Measurements from ENCODE around the gene ERMARD. TPM values are rescaled to one million over a fixed set of nuclear protein-coding genes. Genes with fewer than 3 reads are reported as not detected.

Gene ERMARD
- total and polyA plus RNA-seq, 2 donors (not counting 3 experiments of a cell fraction or from before 2014, with no cell fraction given) = 23.8 to 36.4 TPM

DNA sequence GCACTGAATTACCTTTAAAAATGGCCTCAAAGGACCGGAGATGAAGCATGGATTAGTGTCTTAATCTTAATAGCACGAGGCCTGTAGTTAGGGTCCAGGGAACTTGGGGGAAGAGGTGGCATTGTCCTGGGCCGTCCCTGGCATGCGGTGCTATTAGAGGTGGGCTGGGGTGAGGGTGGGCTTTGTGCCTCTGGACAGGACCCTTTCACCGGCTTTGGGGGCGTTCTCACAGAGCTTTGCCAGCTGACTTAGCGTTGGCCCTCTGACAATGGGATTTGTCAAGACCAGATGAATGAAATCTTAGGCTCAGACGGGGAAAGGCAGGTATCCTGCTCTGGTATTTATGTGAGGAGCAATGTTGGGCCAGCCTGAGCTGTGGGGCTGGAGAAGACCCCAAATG lies 59.6 kb downstream of the ERMARD start:
- Histone ChIP-seq H3K4me1 (ENCODE audit: control insufficient read depth, extremely low read depth, insufficient read depth, low read length) (no peaks in the 10 kb centered on the region), H3K79me2 (ENCODE audit: control insufficient read depth, insufficient read depth, low read length) (no peaks in the 10 kb centered on the region), H3K9ac (replicated peaks; ENCODE audit: extremely low read depth, insufficient read depth, low read length) (no peak overlapping the region), H3K9me3 (replicated peaks; ENCODE audit: control insufficient read depth, insufficient read depth, low read length) (no peaks in the 10 kb centered on the region), H3K4me3 (replicated peaks in 1 of 3; ENCODE audit: insufficient read depth in 1 of 3, low read depth in 1 of 3, low read length in 3 of 3) (no peak overlapping the region), H3K27me3 (ENCODE audit: control insufficient read depth in 2 of 2, insufficient read depth in 2 of 2, low read length in 2 of 2) (no peaks in the 10 kb centered on the region), H4K20me1 (replicated peaks; ENCODE audit: control insufficient read depth, extremely low read depth, insufficient read depth, low read length) (no peaks in the 10 kb centered on the region), H2AFZ (ENCODE audit: low read depth, low read length) (no peak overlapping the region), H3K4me2 (ENCODE audit: insufficient read depth, low read length) (no peak overlapping the region), H3K9me1 (replicated peaks; ENCODE audit: control insufficient read depth, extremely low read depth, insufficient read depth, low read length) (no peaks in the 10 kb centered on the region), H3K27ac (ENCODE audit: insufficient read depth, low read depth, low read length) (no peak overlapping the region), H3K36me3 (ENCODE audit: control insufficient read depth in 2 of 2, extremely low read depth in 1 of 2, insufficient read depth in 2 of 2, low read length in 2 of 2) (no peaks in the 10 kb centered on the region)
- no peak for DNase-seq (ENCODE audit: low read depth, low spot score)
- dilution Hi-C loops (cut with MboI; ENCODE audit: extremely low pct_ligation_motif_present, low sequenced_read_pairs) (no loop called here), intact Hi-C loops (cut with micrococcal nuclease) (no loop called here)
- no TSS peak for BruUV-seq (replicated peaks)
- CTCF ChIA-PET = interaction anchor here (1.3 kb wide), 1 partner anchor 21 kb away, joined by 3 read pairs; no protein-coding TSS in a partner anchor
- POLR2A ChIA-PET = no interaction called here
- no peak for TF ChIP-seq JUN (IDR thresholded peaks at IDR 0.05; ENCODE audit: borderline replicate concordance, insufficient read depth, insufficient read length, low read depth)
- no peak for FAIRE-seq

DNA sequence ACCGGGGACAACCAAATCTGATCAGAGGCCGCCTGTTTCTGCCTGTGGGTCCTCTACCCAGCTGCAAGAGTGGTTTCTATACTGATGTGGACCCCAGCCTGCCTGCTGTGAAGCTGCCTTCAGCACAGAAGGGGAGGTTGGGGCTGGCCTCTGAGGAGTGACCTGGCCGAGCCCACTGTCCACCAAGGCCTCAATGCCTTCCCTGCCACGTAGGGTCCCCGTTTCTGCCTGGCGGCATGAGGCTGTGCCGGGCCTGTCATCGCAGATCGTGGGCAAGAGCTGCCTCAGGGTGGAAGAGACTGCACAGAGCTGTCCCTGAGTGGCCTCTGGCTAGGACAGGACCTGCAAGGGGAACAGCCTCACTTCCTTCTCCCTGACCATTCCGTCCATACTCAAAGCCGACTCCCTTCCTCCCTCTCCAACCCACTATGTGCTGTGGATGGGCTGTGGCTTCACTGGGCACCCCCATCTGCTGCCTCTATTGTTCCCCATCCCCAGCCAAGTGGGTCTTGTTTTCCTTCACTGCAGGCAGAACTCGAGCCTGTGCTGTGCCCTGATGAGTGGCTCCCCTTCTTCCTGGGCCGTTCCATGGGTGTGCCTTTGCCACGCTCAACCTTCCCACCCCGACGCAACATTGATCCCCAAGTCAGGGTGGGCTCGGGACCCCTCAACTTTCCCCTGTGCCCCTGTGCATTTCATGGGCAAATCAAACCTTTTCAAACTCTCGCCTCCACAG lies 60.3 kb downstream of the ERMARD start:
- ChIA-PET CTCF (interaction anchor here (0.9 to 1.1 kb wide), 2 partner anchors 21 to 705 kb away, joined by 3 read pairs; no protein-coding TSS in a partner anchor), POLR2A (no interaction called here)
- no TSS peak for BruUV-seq (replicated peaks)

More for the DNA sequence above, 60.3 kb downstream of the ERMARD start:
- Histone ChIP-seq H3K27me3 (ENCODE audit: control insufficient read depth in 2 of 2, insufficient read depth in 2 of 2, low read length in 2 of 2) (no peaks in the 10 kb centered on the region), H3K27ac (ENCODE audit: insufficient read depth, low read depth, low read length) (no peak overlapping the region), H3K4me1 (ENCODE audit: control insufficient read depth, extremely low read depth, insufficient read depth, low read length) (no peaks in the 10 kb centered on the region), H3K4me3 (replicated peaks in 1 of 3; ENCODE audit: insufficient read depth in 1 of 3, low read depth in 1 of 3, low read length in 3 of 3) (no peak overlapping the region), H3K79me2 (ENCODE audit: control insufficient read depth, insufficient read depth, low read length) (no peaks in the 10 kb centered on the region), H2AFZ (ENCODE audit: low read depth, low read length) (no peak overlapping the region), H3K9me1 (replicated peaks; ENCODE audit: control insufficient read depth, extremely low read depth, insufficient read depth, low read length) (no peaks in the 10 kb centered on the region), H3K9me3 (replicated peaks; ENCODE audit: control insufficient read depth, insufficient read depth, low read length) (no peaks in the 10 kb centered on the region), H3K36me3 (ENCODE audit: control insufficient read depth in 2 of 2, extremely low read depth in 1 of 2, insufficient read depth in 2 of 2, low read length in 2 of 2) (no peaks in the 10 kb centered on the region), H3K9ac (replicated peaks; ENCODE audit: extremely low read depth, insufficient read depth, low read length) (no peak overlapping the region), H4K20me1 (replicated peaks; ENCODE audit: control insufficient read depth, extremely low read depth, insufficient read depth, low read length) (no peaks in the 10 kb centered on the region), H3K4me2 (ENCODE audit: insufficient read depth, low read length) (no peak overlapping the region)
- FAIRE-seq (no peak), DNase-seq (ENCODE audit: low read depth, low spot score) (no peak)
- intact Hi-C loops (cut with micrococcal nuclease) (no loop called here), dilution Hi-C loops (cut with MboI; ENCODE audit: extremely low pct_ligation_motif_present, low sequenced_read_pairs) (no loop called here)
- TF ChIP-seq, protein P1, sequence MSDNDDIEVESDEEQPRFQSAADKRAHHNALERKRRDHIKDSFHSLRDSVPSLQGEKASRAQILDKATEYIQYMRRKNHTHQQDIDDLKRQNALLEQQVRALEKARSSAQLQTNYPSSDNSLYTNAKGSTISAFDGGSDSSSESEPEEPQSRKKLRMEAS (IDR thresholded peaks at IDR 0.05; ENCODE audit: insufficient read depth, insufficient read length) = no peak

Measured in endothelial cell of umbilical vein (primary cell).